ENCODE data around the gene DBNL.
A peak's percentile ranks its signal among the peaks of the same experiment; 100 is the strongest.
"Not testable (repeated sequence)": the region's sequence is repeated elsewhere in the genome, so short reads cannot be mapped to it uniquely, and the experiment has no call there.

Gene DBNL

GRCh38 chr7:44044315-44045225 lies at the start of gene DBNL:
TSS of gene DBNL (plus strand) at chr7:44044702. CDS start at chr7:44044738, 36 bp downstream.
- DNase-seq (ENCODE audit: extremely low read depth in 1 of 2, low read depth in 1 of 2): peak; percentile 41 to 90

GRCh38 chr7:43997532-43997931 lies 47.0 kb upstream of the DBNL start, which contains the start of gene SPDYE1:
TSS of gene SPDYE1 (plus strand) at chr7:43997897. CDS start at chr7:43999950, 2,053 bp downstream.
- DNase-seq (ENCODE audit: extremely low read depth in 1 of 2, low read depth in 1 of 2): not testable (repeated sequence)

DNA sequence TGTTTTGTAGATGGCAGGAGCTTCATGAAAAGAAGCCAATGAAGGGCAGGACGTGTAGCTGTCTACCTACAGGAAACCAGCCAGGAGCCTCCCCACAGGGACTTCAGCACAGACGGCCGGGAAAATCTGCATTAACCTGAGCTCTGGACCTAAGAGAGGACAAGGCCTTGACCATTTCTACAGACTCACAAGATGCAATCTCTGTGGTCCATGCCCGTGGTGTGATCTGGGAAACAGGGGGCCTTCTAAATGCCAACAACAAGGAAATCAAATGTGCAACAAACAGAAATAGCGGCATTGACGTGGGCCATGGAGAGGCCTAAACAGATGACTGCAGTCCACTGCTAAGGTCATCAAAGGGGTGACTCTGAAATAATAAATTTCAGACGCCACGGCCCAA lies 32.4 kb upstream of the DBNL start:
- not testable (repeated sequence) for DNase-seq (ENCODE audit: extremely low read depth in 1 of 2, low read depth in 1 of 2)

DNA sequence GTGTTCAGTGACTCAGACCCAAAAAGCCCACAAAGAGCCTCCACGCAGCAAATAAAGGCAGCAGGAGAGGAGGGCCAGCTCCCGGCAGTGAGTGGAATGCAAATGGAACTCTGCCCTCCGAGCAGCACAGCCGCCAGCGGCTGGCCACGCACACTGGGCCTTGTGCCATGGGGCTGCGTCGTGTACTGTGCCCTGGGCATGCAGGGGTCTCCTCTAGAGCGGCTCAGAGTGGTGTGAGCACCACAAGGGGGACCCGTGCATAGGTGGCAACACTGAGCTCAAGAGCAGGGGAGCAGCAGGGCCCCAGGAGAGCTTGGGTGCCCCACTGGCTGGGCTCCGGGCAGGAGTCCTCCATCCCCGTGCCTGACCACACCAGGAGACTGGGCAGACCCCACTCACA lies 29.4 kb upstream of the DBNL start:
- not testable (repeated sequence) for DNase-seq (ENCODE audit: extremely low read depth in 1 of 2, low read depth in 1 of 2)

DNA sequence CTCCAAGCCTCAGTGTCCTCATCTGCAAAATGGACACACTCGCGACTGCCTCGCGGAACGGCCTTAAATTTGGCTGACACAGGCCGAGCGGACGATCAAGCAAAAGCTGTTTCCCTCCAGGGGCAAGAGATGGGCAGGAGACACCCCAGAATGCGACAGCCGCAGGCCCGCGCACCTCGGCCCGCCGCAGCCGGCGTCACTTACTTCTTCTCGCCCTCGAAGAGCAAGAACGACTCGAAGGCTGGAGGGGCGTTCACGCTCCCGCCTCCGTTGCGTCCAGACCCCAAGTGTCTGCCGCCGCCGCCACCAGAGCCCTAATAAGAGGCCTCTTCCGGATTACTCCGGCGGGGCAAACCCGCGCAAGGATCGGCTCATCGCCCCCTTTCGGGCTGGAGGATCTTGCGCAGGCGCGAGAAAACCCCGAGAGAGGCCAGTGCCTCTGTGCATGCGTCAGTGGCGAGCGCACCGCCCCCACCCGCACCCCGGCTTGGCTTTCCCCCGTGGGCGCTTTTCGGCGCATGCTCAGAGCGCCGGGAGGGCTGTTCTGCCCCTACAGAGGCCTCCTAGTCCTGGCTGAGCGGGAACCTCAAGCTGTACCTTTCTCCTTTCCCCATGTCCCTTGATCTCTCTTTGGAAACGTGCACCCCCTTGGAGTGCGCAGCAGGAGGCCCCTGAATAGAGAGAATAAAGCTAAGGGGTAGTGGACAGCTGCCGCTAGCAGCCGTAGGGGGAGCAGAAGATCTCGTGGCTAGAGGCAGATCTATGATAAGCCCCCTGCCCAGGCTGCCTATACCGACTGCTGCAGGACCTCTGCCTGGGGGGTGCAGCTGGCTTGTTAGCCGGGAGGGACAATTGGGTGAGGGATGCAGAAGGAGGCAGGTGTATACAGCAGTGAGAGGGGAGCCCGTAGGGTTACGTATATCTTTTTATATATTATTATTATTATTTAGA lies 25.4 kb upstream of the DBNL start:
- DNase-seq (ENCODE audit: extremely low read depth in 1 of 2, low read depth in 1 of 2): peak; percentile 97 to 99

DNA sequence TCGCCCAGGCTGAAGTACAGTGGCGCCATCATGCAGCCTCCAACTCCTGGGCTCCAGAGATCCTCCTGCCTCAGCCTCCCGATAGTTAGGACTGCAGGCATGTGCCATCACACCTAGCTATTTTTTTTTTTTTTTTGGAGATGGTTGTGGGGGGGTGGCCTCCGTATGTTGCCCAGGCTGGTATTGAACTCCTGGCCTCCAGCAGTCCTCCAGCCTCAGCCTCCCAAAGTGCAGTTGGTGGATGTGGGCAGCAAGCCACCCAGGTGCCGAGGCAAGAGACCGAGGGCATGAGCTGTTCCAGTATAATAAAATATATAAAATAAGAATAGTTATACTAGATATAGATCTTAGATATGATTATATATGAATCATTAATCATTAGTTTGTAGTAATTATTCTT lies 24.7 kb upstream of the DBNL start:
- not testable (repeated sequence) for DNase-seq (ENCODE audit: extremely low read depth in 1 of 2, low read depth in 1 of 2)

DNA sequence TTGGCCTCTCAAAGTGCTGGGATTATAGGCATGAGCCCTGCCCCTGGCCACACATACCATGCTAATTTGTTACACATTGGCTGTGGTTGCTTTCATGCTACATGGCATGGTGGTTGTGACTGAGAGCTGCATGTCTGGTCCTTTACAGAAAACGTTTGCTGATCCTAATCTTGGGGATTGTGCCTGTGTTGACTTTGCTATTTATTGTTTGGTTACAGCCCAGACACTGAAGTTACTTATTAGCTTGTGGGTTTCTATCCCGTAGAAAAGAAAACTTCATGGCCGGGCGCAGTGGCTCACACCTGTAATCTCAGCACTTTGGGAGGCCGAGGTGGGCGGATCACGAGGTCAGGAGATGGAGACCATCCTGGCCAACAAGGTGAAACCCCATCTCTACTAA lies 22.4 kb upstream of the DBNL start:
- DNase-seq (ENCODE audit: extremely low read depth in 1 of 2, low read depth in 1 of 2): not testable (repeated sequence)

GRCh38 chr7:44022796-44023467 lies 21.6 kb upstream of the DBNL start:
- not testable (repeated sequence) for DNase-seq (ENCODE audit: extremely low read depth in 1 of 2, low read depth in 1 of 2)

GRCh38 chr7:44029433-44029832 lies 15.1 kb upstream of the DBNL start:
- not testable (repeated sequence) for DNase-seq (ENCODE audit: extremely low read depth in 1 of 2, low read depth in 1 of 2)

- not testable (repeated sequence) for DNase-seq (ENCODE audit: extremely low read depth in 1 of 2, low read depth in 1 of 2)
These were observed 14.5 kb upstream of the DBNL start for GRCh38 chr7:44030029-44030428.

- not testable (repeated sequence) for DNase-seq (ENCODE audit: extremely low read depth in 1 of 2, low read depth in 1 of 2)
These were observed 13.2 kb upstream of the DBNL start for GRCh38 chr7:44031319-44031718.

GRCh38 chr7:44032031-44032430 lies 12.5 kb upstream of the DBNL start:
- DNase-seq (ENCODE audit: extremely low read depth in 1 of 2, low read depth in 1 of 2): not testable (repeated sequence)

GRCh38 chr7:44033971-44034844 lies 10.3 kb upstream of the DBNL start:
- not testable (repeated sequence) for DNase-seq (ENCODE audit: extremely low read depth in 1 of 2, low read depth in 1 of 2)

DNA sequence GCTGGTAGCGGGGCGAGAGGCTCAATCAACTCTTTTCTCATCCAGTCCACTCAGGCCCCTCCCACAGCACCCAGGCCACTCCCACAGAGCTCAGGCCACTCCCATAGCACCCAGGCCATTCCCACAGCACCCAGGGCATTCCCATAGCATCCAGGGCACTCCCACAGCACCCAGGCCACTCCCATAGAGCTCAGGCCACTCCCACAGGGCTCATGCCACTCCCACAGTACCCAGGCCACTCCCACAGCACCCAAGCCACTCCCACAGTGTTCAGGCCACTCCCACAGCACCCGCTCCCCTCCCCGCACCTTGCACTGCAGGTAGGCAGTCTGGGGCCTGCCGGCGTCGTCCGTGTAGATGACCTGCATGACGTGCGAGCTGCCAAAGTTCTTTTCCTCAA lies 8.1 kb upstream of the DBNL start:
- not testable (repeated sequence) for DNase-seq (ENCODE audit: extremely low read depth in 1 of 2, low read depth in 1 of 2)

DNA sequence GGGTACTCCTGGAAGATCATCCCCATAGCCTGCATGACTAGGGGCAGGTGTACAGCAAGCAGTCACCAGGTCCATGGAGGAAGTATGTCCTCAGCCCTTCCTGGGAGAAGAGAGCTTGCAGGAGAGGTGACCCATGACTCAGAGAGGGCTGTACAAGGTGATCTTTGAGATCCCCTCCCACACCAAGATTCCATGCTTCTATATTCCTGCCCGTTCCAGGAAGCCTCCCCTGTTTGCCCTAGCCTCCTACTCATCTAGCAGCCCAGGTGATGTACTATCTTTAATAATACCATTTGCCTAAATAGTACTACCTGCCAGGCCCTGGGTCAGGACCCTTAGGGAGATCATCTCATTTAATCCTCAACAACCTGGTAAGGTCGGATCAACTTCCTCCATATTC lies 6.6 kb upstream of the DBNL start:
- not testable (repeated sequence) for DNase-seq (ENCODE audit: extremely low read depth in 1 of 2, low read depth in 1 of 2)

DNA sequence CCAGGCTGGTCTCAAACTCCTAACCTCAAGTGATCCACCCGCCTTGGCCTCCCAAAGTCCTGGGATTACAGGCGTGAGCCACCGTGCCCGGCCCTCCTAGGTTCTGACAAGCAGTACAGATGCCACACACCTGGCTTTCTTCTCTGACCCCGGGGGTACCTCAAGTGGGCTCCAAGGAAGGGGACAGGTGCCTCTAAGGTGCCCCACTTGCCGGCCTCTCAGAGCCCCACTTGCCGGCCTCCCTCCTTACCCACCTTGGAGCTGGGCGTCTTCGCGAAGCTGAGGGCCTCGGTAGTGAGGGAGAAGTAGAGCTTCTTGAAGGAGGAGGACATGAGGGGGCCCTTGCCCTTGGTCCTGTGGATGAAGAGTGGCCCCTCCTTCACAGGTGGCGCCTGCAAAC lies 5.9 kb upstream of the DBNL start:
- not testable (repeated sequence) for DNase-seq (ENCODE audit: extremely low read depth in 1 of 2, low read depth in 1 of 2)

DNA sequence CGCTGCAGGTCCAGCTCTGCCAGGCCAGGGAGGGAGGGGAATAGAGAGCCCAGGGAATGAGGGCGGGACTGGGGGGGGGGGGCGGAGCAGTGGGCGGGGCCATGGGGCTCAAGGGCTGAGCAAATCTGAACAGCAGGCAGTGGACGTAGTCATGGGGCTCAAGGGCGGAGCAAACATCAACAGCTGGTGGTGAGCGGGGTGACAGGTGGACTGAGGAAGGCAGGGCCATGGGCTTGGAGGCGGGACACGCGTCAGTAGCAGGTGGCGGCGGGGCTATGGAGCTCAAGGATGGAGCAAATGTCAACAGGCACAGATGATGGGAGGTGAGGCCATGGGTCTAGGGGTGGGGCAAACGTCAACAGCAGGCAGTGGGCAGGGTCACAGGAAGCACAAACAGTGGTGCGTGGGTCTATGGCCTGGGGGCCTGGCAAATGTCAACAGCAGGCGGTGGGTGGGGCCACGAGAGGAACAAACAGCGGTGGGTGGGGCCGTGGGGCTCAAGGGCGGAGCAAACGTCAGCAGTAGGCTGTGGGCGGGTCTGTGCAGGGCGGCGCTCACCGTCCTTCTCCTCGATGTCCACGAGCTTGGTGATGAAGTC lies 5.4 kb upstream of the DBNL start:
- peak; percentile 50 to 70 for DNase-seq (ENCODE audit: extremely low read depth in 1 of 2, low read depth in 1 of 2)

GRCh38 chr7:44039800-44040492 lies 4.6 kb upstream of the DBNL start:
- not testable (repeated sequence) for DNase-seq (ENCODE audit: extremely low read depth in 1 of 2, low read depth in 1 of 2)

- DNase-seq (ENCODE audit: extremely low read depth in 1 of 2, low read depth in 1 of 2): peak in 1 of 2 donors; percentile 46
These were observed 4.0 kb upstream of the DBNL start for GRCh38 chr7:44040493-44040891.
